ENCODE results near the gene MYL6B. TPM values are rescaled to one million over a fixed set of nuclear protein-coding genes. Genes with fewer than 3 reads are reported as not detected.

Gene MYL6B
- total and polyA plus RNA-seq, 12 donors: 31.9 to 64.0 (median 49.9) TPM

GRCh38 chr12:56158926-56159461 is 6.6 kb downstream of the MYL6B start:
- intact Hi-C loops (cut with DNase I): loop anchor here in 7 of 10 donors (1.0 to 5.0 kb wide), 4 partner anchors 32 to 40 kb away; partner anchors contain the start of gene ZC3H10 (in 2 of the 7)

DNA sequence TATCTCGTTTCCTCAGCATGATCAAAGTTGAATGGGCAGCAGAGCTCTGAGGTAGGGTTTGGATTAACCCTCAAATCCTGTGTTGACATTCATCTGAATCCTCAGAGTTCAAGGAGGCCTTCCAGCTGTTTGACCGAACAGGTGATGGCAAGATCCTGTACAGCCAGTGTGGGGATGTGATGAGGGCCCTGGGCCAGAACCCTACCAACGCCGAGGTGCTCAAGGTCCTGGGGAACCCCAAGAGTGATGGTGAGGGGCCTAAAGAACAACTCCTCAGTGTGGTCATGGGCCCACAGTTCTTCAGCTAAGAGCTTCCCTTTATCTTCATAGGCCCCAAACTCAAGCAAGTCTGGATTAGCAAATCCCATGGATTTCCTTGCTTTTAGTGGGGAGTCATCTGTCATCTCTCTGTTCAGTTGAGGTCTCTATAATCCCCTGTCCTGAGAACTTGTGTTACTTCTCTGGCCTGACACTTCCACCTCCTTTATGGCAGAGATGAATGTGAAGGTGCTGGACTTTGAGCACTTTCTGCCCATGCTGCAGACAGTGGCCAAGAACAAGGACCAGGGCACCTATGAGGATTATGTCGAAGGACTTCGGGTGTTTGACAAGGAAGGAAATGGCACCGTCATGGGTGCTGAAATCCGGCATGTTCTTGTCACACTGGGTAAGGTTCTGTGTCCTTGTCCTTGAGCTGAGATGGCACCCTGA is 7.2 kb downstream of the MYL6B start:
- intact Hi-C loops (cut with DNase I): loop anchor here in 7 of 10 donors (1.0 to 5.0 kb wide), 5 partner anchors 29 to 41 kb away; partner anchors contain the start of genes ZC3H10 (in 3 of the 7) and SMARCC2 (in 2 of the 7)
- no peak for ATAC-seq
- Histone ChIP-seq H3K36me3 (peaks cover 4 to 62% (median 50%) of the 10 kb centered on the region in 9 donors), H3K4me3 (peak overlapping the region; percentile 73 to 98 (median 91)), H3K9me3 (no peaks in the 10 kb centered on the region), H3K4me1 (peaks cover 20 to 50% (median 40%) of the 10 kb centered on the region in 9 donors), H3K27ac (peak overlapping the region; percentile 93 to 99 (median 98)), H3K27me3 (no peaks in the 10 kb centered on the region)
- TF ChIP-seq CTCF (IDR thresholded peaks at IDR 0.05): no peak
- 2 to 7% methylated on average over 8 of the region's 8 CpGs for WGBS, 2 donors
- DNase-seq: no peak

More at GRCh38 chr12:56158926-56159461, 6.6 kb downstream of the MYL6B start:
- Histone ChIP-seq H3K9me3 (no peaks in the 10 kb centered on the region), H3K27me3 (no peaks in the 10 kb centered on the region), H3K36me3 (peaks cover 4 to 55% (median 44%) of the 10 kb centered on the region in 9 donors), H3K4me1 (peaks cover 20 to 50% (median 40%) of the 10 kb centered on the region in 9 donors), H3K27ac (peak overlapping the region; percentile 93 to 99 (median 98)), H3K4me3 (peak overlapping the region; percentile 73 to 98 (median 91))
- ATAC-seq (peak; percentile 61 to 83 (median 77)), DNase-seq (peak; percentile 71 to 86)
- TF ChIP-seq CTCF (IDR thresholded peaks at IDR 0.05): no peak
- 0 to 1% methylated on average over 6 of the region's 6 CpGs for WGBS, 2 donors

GRCh38 chr12:56160193-56160763 is 7.9 kb downstream of the MYL6B start:
- 16 to 20% methylated on average over 7 of the region's 7 CpGs for WGBS, 2 donors
- intact Hi-C loops (cut with DNase I): loop anchor here in 2 of 10 donors (2.0 kb wide), 2 partner anchors 29 to 41 kb away; partner anchors contain the start of genes SMARCC2 (in 2 of the 2) and ZC3H10 (in 1 of the 2)
- peaks cover 8 to 65% (median 55%) of the 10 kb centered on the region in 9 donors for H3K36me3 ChIP-seq
- no peak for ATAC-seq
- no peaks in the 10 kb centered on the region for H3K27me3 ChIP-seq
- H3K9me3 ChIP-seq: no peaks in the 10 kb centered on the region
- H3K4me3 ChIP-seq: peak overlapping the region; percentile 73 to 98 (median 91)
- H3K4me1 ChIP-seq: peaks cover 20 to 56% (median 40%) of the 10 kb centered on the region in 9 donors
- no peak for TF ChIP-seq CTCF (IDR thresholded peaks at IDR 0.05)
- H3K27ac ChIP-seq: peak overlapping the region; percentile 93 to 99 (median 98)
- DNase-seq: no peak

Data from heart right ventricle (tissue), 16 donors.